K562 (cell line): Measurements from ENCODE around the gene EIF4G2. TPM values are rescaled to one million over a fixed set of nuclear protein-coding genes. Genes with fewer than 3 reads are reported as not detected.

Experiments
- ARHGAP35 ChIP-seq: fragments of 450-650 bp; IDR thresholded peaks from 2 replicates; pipeline ENCODE4 v1.6.1; 2018; ENCODE audit not compliant: partially characterized antibody
- E4F1 ChIP-seq: fragments of 250-450 bp; sonication (Bioruptor Pico); IDR thresholded peaks from 2 replicates; pipeline ENCODE4 v1.5.0; 2021; ENCODE audit warnings: mild to moderate bottlenecking, borderline replicate concordance
- EGR1 ChIP-seq: fragments of 450-650 bp; conservative IDR thresholded peaks from 2 replicates; pipeline ENCODE4 v1.6.1; 2017; ENCODE audit warnings: mild to moderate bottlenecking
- ELK3 ChIP-seq: fragments of 450-650 bp; formaldehyde crosslinking; IDR thresholded peaks from 2 replicates; pipeline ENCODE4 v1.4.0; 2020; ENCODE audit warnings: mild to moderate bottlenecking
- HES1 ChIP-seq: fragments of 450-650 bp; IDR thresholded peaks from 2 replicates; pipeline ENCODE4 v1.6.1; 2016; ENCODE audit warnings: low read depth, mild to moderate bottlenecking, moderate library complexity
- HNRNPL ChIP-seq: fragments of 200-400 bp; formaldehyde crosslinking; IDR thresholded peaks from 2 replicates; pipeline ENCODE4 v1.6.1; 2017; ENCODE audit warnings: low read depth, mild to moderate bottlenecking, low read length
- NCOR1 ChIP-seq: fragments of 450-650 bp; IDR thresholded peaks from 2 replicates; pipeline ENCODE4 v1.6.1; 2016; ENCODE audit warnings: mild to moderate bottlenecking, moderate library complexity
- NFIC ChIP-seq: fragments of 450-650 bp; IDR thresholded peaks from 2 replicates; pipeline ENCODE4 v1.6.1; 2017; ENCODE audit warnings: mild to moderate bottlenecking, inconsistent platforms
- NFXL1 ChIP-seq: fragments of 450-650 bp; formaldehyde crosslinking; IDR thresholded peaks from 2 replicates; pipeline ENCODE4 v1.4.0; 2021; ENCODE audit warnings: mild to moderate bottlenecking
- SAFB2 ChIP-seq: fragments of 200-400 bp; formaldehyde crosslinking; IDR thresholded peaks from 2 replicates; pipeline ENCODE4 v1.6.1; 2018; ENCODE audit warnings: borderline replicate concordance, low read length, low read depth, moderate library complexity; ENCODE audit not compliant: severe bottlenecking
- SFPQ ChIP-seq: fragments of 200-400 bp; formaldehyde crosslinking; IDR thresholded peaks from 2 replicates; pipeline ENCODE4 v1.6.1; 2017; ENCODE audit warnings: mild to moderate bottlenecking, low read depth, low read length, moderate library complexity
- STAT6 ChIP-seq: sonication (generic); formaldehyde crosslinking; IDR thresholded peaks from 2 replicates; pipeline ENCODE4 v1.8.1; 2023; ENCODE audit warnings: mild to moderate bottlenecking, missing genetic modification reagents
- ZFP1 ChIP-seq: fragments of 450-650 bp; formaldehyde crosslinking; IDR thresholded peaks from 2 replicates; pipeline ENCODE4 v1.4.0; 2020; ENCODE audit warnings: mild to moderate bottlenecking, mixed read lengths
- ZKSCAN8 ChIP-seq: fragments of 200-800 bp; sonication (Bioruptor generic); IDR thresholded peaks from 2 replicates; pipeline ENCODE4 v1.6.1; 2016; ENCODE audit warnings: missing genetic modification characterization, missing compliant biosample characterization
- ZNF324 ChIP-seq: fragments of 250-450 bp; sonication (Bioruptor Pico); IDR thresholded peaks from 2 replicates; pipeline ENCODE4 v1.4.0; 2020; ENCODE audit warnings: mild to moderate bottlenecking
- ZNF347 ChIP-seq: fragments of 450-650 bp; formaldehyde crosslinking; IDR thresholded peaks from 2 replicates; pipeline ENCODE4 v1.4.0; 2020; ENCODE audit warnings: low read depth, mild to moderate bottlenecking, moderate library complexity
- ZNF551 ChIP-seq: fragments of 250-450 bp; sonication (Bioruptor Pico); IDR thresholded peaks from 2 replicates; pipeline ENCODE4 v1.5.0; 2021; ENCODE audit warnings: mild to moderate bottlenecking, moderate library complexity
- polyA plus RNA-seq, 8 experiments: library from polyadenylated mRNA; depleted of rRNA in 4 of 8; stranded (reverse) in 5 of 8; unstranded in 3 of 8; fragments of >200 nt; fragmentation: Nextera tagmentation in 2 of 8; fragmentation: Illumina TruSeq in 1 of 8; extraction: Ambion mirVana in 2 of 8; extraction: Trizol in 1 of 8; gene quantifications; 2 replicates each; pipeline versions ENCODE4 v1.2.1 to v1.2.3, GENCODE V29; 2011 to 2014; ENCODE audit warnings: inconsistent platforms in 1 of 8, missing spikeins in 1 of 8
- total RNA-seq, 7 experiments: library from RNA; depleted of rRNA in 6 of 7; stranded (reverse); fragments of >200 nt in 6 of 7; fragmentation: Illumina TruSeq in 2 of 7; extraction: Trizol in 2 of 7; gene quantifications; 2 replicates each; pipeline versions ENCODE4 v1.2.1 to v1.2.3, GENCODE V29; 2011 to 2021; ENCODE audit warnings: low replicate concordance in 1 of 7

Gene EIF4G2
- total and polyA plus RNA-seq, 9 of the 15 experiments (the other 6 are each of a cell fraction or from before 2014, with no cell fraction given) = 206 to 790 (median 646) TPM

- TF ChIP-seq SFPQ = no peak
- no peak for TF ChIP-seq SAFB2
- TF ChIP-seq NFIC = no peak
- no peak for TF ChIP-seq ZNF324 (CRISPR knock-in tag)
- no peak for TF ChIP-seq ELK3 (CRISPR knock-in tag)
- TF ChIP-seq HNRNPL = 0 out of 2 replicates have a peak, but pooled peaks have one; percentile 40
- TF ChIP-seq E4F1 (CRISPR knock-in tag) = no peak
- TF ChIP-seq ZKSCAN8 (CRISPR knock-in tag) = no peak
- no peak for TF ChIP-seq ZNF551 (CRISPR knock-in tag)
- no peak for TF ChIP-seq ZNF347 (CRISPR knock-in tag)
- TF ChIP-seq NCOR1 = no peak
- TF ChIP-seq HES1 = no peak
- no peak for TF ChIP-seq ZFP1
- no peak for TF ChIP-seq ARHGAP35
- peak; percentile 34; the same call in 1 of the 2 replicates for TF ChIP-seq EGR1
- TF ChIP-seq NFXL1 = no peak
- no peak for TF ChIP-seq STAT6 (CRISPR knock-in tag)
Observed at GRCh38 chr11:10807493-10808234, 1.1 kb downstream of the EIF4G2 start (continued).
